ENCODE measurements around the gene TNFRSF1B. TPM values are rescaled to one million over a fixed set of nuclear protein-coding genes. Genes with fewer than 3 reads are reported as not detected.
"Not testable (repeated sequence)": the region's sequence is repeated elsewhere in the genome, so short reads cannot be mapped to it uniquely, and the experiment has no call there.

Gene TNFRSF1B
- total RNA-seq, 1 experiment from 2014 or later: 0.61 TPM

- RAD21 ChIA-PET (ENCODE audit: low non-redundant PET in 1 of 2, low total read pairs in 2 of 2, uncharacterized antibody in 2 of 2, unreplicated experiment in 2 of 2): no interaction called here
- H3K9me3 ChIP-seq (ENCODE audit: control insufficient read depth in 1 of 2, insufficient read depth in 1 of 2, low read depth in 1 of 2, low read length in 2 of 2): no peaks in the 10 kb centered on the region
- no peak overlapping the region for H3K9ac ChIP-seq (ENCODE audit: low read length)
- ATAC-seq (no peak), DNase-seq (ENCODE audit: low read depth, low spot score) (no peak)
- no peak overlapping the region for H3K27ac ChIP-seq (ENCODE audit: low read depth, low read length)
- H3K79me2 ChIP-seq (ENCODE audit: insufficient read depth, low read length): no peaks in the 10 kb centered on the region
- POLR2A ChIA-PET: no interaction called here
- no TSS peak for BruUV-seq (replicated peaks)
- CTCF ChIA-PET: no interaction called here
- no peaks in the 10 kb centered on the region for H3K9me2 ChIP-seq (ENCODE audit: insufficient read depth)
- H3K27me3 ChIP-seq (ENCODE audit: insufficient read depth, low read length): no peaks in the 10 kb centered on the region
- H4K20me1 ChIP-seq (ENCODE audit: insufficient read depth): no peaks in the 10 kb centered on the region
- no peaks in the 10 kb centered on the region for H3K36me3 ChIP-seq (ENCODE audit: control insufficient read depth in 1 of 2, insufficient read depth in 2 of 2, low read length in 2 of 2)
- TF ChIP-seq EZH2phosphoT487 (IDR thresholded peaks at IDR 0.05; ENCODE audit: borderline replicate concordance) (no peak), REST (IDR thresholded peaks at IDR 0.05; ENCODE audit: low read depth) (no peak), JUND (IDR thresholded peaks at IDR 0.05) (no peak), EZH2 (IDR thresholded peaks at IDR 0.05) (no peak), SP1 (IDR thresholded peaks at IDR 0.05; ENCODE audit: low read depth) (no peak), FOSL1 (IDR thresholded peaks at IDR 0.05; ENCODE audit: low read depth) (no peak), ZFX (IDR thresholded peaks at IDR 0.05) (no peak), CBX3 (IDR thresholded peaks at IDR 0.05; ENCODE audit: low read depth) (no peak), TCF7L2 (IDR thresholded peaks at IDR 0.05; ENCODE audit: borderline replicate concordance, extremely low read depth, insufficient read depth, insufficient read length) (no peak), EGR1 (IDR thresholded peaks at IDR 0.05; ENCODE audit: low read depth) (no peak)
- H3K4me3 ChIP-seq (replicated peaks in 1 of 2; ENCODE audit: low read depth in 1 of 2, low read length in 2 of 2): no peak overlapping the region
- no peak overlapping the region for H2AFZ ChIP-seq (ENCODE audit: low read depth, low read length, poor library complexity, severe bottlenecking)
- no peaks in the 10 kb centered on the region for H3K4me1 ChIP-seq (ENCODE audit: control insufficient read depth in 1 of 2, insufficient read depth in 2 of 2, low read length in 2 of 2)
- no peak overlapping the region for H3K4me2 ChIP-seq (ENCODE audit: low read length)
- intact Hi-C loops (cut with micrococcal nuclease): no loop called here
Observed at GRCh38 chr1:12220890-12221289, 54.1 kb downstream of the TNFRSF1B start.

GRCh38 chr1:12222700-12223099 lies 55.9 kb downstream of the TNFRSF1B start:
- H2AFZ ChIP-seq (ENCODE audit: low read depth, low read length, poor library complexity, severe bottlenecking); H4K20me1 ChIP-seq (ENCODE audit: insufficient read depth); CTCF ChIA-PET; H3K4me1 ChIP-seq (ENCODE audit: control insufficient read depth in 1 of 2, insufficient read depth in 2 of 2, low read length in 2 of 2); H3K36me3 ChIP-seq (ENCODE audit: control insufficient read depth in 1 of 2, insufficient read depth in 2 of 2, low read length in 2 of 2); H3K27me3 ChIP-seq (ENCODE audit: insufficient read depth, low read length); RAD21 ChIA-PET (ENCODE audit: low non-redundant PET in 1 of 2, low total read pairs in 2 of 2, uncharacterized antibody in 2 of 2, unreplicated experiment in 2 of 2); H3K9me2 ChIP-seq (ENCODE audit: insufficient read depth); H3K79me2 ChIP-seq (ENCODE audit: insufficient read depth, low read length); DNase-seq (ENCODE audit: low read depth, low spot score); H3K9ac ChIP-seq (ENCODE audit: low read length); H3K9me3 ChIP-seq (ENCODE audit: control insufficient read depth in 1 of 2, insufficient read depth in 1 of 2, low read depth in 1 of 2, low read length in 2 of 2); H3K4me2 ChIP-seq (ENCODE audit: low read length); H3K4me3 ChIP-seq (replicated peaks in 1 of 2; ENCODE audit: low read depth in 1 of 2, low read length in 2 of 2); H3K27ac ChIP-seq (ENCODE audit: low read depth, low read length); BruUV-seq (replicated peaks); POLR2A ChIA-PET; intact Hi-C loops (cut with micrococcal nuclease); ATAC-seq: not testable (repeated sequence)

- H3K4me2 ChIP-seq (ENCODE audit: low read length); H3K9ac ChIP-seq (ENCODE audit: low read length); H3K9me2 ChIP-seq (ENCODE audit: insufficient read depth); H3K36me3 ChIP-seq (ENCODE audit: control insufficient read depth in 1 of 2, insufficient read depth in 2 of 2, low read length in 2 of 2); DNase-seq (ENCODE audit: low read depth, low spot score); H3K9me3 ChIP-seq (ENCODE audit: control insufficient read depth in 1 of 2, insufficient read depth in 1 of 2, low read depth in 1 of 2, low read length in 2 of 2); H3K79me2 ChIP-seq (ENCODE audit: insufficient read depth, low read length); H3K27me3 ChIP-seq (ENCODE audit: insufficient read depth, low read length); H4K20me1 ChIP-seq (ENCODE audit: insufficient read depth); H3K4me1 ChIP-seq (ENCODE audit: control insufficient read depth in 1 of 2, insufficient read depth in 2 of 2, low read length in 2 of 2); H2AFZ ChIP-seq (ENCODE audit: low read depth, low read length, poor library complexity, severe bottlenecking); H3K27ac ChIP-seq (ENCODE audit: low read depth, low read length); intact Hi-C loops (cut with micrococcal nuclease); BruUV-seq (replicated peaks); H3K4me3 ChIP-seq (replicated peaks in 1 of 2; ENCODE audit: low read depth in 1 of 2, low read length in 2 of 2); POLR2A ChIA-PET; CTCF ChIA-PET; RAD21 ChIA-PET (ENCODE audit: low non-redundant PET in 1 of 2, low total read pairs in 2 of 2, uncharacterized antibody in 2 of 2, unreplicated experiment in 2 of 2); ATAC-seq: not testable (repeated sequence)
Observed at GRCh38 chr1:12224092-12224491, 57.3 kb downstream of the TNFRSF1B start.
